ENCODE measurements around the gene AATK. TPM values are rescaled to one million over a fixed set of nuclear protein-coding genes. Genes with fewer than 3 reads are reported as not detected.
A peak's percentile ranks its signal among the peaks of the same experiment; 100 is the strongest.

AATK gene
- total RNA-seq, 1 experiment from 2014 or later: 7.5 TPM

DNA sequence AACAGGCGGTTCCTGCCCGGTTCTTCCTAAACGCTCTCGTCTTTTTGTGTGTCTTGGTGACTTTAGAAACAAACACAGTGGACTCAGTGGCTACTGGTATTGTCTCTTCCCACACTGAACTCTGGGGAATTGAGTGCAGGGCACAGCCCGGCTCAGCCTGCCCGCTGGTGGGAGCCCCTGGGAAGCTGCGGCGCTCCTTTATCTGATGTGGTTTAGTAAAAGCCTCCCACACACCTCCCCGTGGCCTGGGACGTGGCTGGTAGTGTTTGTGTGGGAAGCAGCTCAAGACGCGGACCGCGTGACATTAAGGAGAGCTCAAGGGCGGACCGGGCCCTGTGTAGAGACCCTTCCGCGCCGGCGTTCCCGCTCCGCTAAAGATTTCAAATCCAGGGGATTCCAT, 56.1 kb downstream of the AATK start:
- in situ Hi-C loops (cut with HindIII; ENCODE audit: low sequenced_read_pairs): no loop called here
- no peak for DNase-seq (ENCODE audit: low spot score)

GRCh38 chr17:81108220-81108619, 57.8 kb downstream of the AATK start:
- DNase-seq (ENCODE audit: low spot score): no peak
- in situ Hi-C loops (cut with HindIII; ENCODE audit: low sequenced_read_pairs): no loop called here

DNA sequence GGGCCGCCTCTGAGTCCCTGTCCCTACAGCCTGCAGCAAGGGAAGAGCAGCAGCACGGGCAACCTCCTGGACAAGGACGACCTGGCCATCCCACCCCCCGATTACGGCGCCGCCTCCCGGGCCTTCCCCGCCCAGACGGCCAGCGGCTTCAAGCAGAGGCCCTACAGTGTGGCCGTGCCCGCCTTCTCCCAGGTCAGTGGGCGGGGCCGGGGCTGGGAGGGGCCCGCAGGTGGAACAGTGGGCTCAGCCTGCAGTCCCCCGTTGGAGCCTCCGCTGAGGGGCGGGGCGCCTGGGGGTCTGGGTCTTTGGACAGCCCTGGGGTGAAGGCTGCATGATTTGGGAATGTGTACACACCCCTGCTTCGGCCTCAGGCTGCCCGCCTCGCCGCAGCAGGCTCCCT, 59.3 kb downstream of the AATK start:
- in situ Hi-C loops (cut with HindIII; ENCODE audit: low sequenced_read_pairs): no loop called here
- no peak for DNase-seq (ENCODE audit: low spot score)

DNA sequence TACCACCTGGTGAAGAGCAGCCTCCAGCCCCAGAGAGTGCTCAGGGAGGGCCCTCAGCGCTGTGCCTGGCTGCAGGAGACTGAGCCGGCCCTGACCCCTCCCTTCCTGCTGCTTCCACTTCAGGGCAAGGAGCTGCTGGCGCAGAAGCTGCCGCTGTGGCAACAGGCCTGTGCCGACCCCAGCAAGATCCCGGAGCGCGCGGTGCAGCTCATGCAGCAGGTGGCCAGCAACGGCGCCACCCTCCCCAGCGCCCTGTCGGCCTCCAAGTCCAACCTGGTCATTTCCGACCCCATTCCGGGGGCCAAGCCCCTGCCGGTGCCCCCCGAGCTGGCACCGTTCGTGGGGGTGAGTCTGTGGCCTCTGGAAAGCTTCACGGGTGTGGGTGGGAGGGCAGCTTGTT, 62.6 kb downstream of the AATK start:
- DNase-seq (ENCODE audit: low spot score): no peak
- in situ Hi-C loops (cut with HindIII; ENCODE audit: low sequenced_read_pairs): no loop called here

- in situ Hi-C loops (cut with HindIII; ENCODE audit: low sequenced_read_pairs): no loop called here
- no peak for DNase-seq (ENCODE audit: low spot score)
Observed at GRCh38 chr17:81102869-81103268, 63.2 kb downstream of the AATK start.

- DNase-seq (ENCODE audit: low spot score): no peak
- in situ Hi-C loops (cut with HindIII; ENCODE audit: low sequenced_read_pairs): no loop called here
Observed at GRCh38 chr17:81102352-81102751, 63.7 kb downstream of the AATK start.

DNA sequence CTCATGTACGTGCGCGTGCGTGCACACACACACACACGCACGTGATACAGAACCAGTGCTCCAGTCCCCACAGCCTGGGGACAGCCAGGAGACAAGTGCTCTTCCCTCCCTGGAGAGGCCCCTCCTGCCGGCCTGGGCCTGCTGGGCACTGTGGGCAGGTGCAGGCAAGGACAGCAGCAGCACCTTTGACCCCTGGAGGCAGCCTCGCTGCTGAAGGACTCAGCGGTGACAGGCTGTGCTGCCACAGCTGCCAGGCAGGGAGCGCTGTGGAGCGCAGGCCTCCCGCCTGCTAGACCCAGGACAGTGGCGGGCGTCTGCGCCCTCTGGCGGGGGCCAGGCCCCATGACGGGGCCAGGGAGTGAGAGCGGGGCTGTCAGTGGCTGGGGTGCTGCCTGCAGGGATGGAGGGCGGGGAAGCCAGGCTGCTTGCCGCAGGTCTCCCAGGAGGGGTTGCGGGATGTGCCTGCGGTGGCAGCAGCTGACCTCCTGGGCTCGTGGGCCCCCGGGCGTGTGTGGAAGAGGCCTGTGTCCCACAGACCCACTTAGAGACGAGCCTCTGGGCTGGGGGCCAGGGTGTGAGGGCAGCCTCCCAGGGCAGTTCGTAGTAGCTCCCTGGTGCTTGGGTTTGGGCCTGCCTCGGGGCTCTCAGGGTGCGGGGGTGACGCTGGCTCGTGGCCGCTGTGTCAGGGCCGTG, 64.3 kb downstream of the AATK start:
- in situ Hi-C loops (cut with HindIII; ENCODE audit: low sequenced_read_pairs): no loop called here
- peak; percentile 65 for DNase-seq (ENCODE audit: low spot score)

DNA sequence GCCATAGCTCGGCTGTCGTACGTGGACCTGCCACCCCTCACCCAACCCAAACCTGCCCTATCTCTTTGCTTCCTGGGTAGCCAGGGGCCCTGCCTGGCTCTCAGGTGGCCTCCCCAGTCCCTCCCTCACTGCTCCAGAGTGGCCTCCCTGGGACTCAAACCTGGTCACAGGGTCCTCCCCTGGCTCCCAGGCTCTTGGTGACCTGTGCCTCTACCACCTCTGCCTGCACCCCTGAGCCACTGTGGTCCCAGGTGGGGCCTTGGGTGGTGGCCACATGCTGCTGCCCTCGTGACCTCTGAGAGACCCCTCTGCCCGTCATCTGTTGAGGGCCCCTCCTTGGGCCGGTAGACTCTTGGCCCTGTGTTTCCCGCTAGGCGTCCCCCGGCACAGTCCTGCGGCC, 65.4 kb downstream of the AATK start:
- DNase-seq (ENCODE audit: low spot score): no peak
- in situ Hi-C loops (cut with HindIII; ENCODE audit: low sequenced_read_pairs): no loop called here

DNA sequence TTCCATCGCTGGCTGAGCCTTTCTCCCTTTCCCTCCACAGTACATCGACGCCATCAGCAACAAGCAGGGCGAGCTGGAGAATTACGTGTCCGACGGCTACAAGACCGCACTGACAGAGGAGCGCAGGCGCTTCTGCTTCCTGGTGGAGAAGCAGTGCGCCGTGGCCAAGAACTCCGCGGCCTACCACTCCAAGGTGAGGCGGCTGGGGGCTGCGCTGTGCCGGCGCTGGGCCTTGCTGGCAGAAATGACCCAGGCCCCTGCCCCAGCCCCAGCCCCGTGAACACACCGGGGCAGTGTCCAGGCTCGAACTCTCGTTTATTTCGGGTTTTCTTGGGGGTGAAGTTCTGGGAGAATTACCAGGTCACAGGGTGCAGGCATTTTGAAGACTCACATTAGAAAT, 66.1 kb downstream of the AATK start:
- no peak for DNase-seq (ENCODE audit: low spot score)
- in situ Hi-C loops (cut with HindIII; ENCODE audit: low sequenced_read_pairs): no loop called here

DNA sequence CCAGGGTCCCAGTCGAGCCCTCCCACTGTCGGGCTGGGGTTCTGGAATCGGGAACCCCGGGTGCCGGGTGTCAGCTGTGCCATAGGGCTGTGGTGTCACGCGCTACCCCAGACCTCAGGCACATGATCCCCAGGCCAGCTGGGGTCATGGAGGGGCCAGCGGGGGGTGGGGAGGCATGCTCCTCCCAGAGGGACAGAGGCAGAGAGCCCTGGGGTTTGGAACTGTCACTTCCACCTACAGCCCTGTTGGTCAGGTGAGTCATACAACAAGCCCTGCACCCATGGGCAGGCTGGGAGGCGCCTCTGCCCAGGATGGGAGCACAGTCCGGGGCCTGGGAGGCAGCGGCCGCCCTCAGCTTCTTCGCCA, 68.1 kb downstream of the AATK start:
- in situ Hi-C loops (cut with HindIII; ENCODE audit: low sequenced_read_pairs): no loop called here
- DNase-seq (ENCODE audit: low spot score): no peak

DNA sequence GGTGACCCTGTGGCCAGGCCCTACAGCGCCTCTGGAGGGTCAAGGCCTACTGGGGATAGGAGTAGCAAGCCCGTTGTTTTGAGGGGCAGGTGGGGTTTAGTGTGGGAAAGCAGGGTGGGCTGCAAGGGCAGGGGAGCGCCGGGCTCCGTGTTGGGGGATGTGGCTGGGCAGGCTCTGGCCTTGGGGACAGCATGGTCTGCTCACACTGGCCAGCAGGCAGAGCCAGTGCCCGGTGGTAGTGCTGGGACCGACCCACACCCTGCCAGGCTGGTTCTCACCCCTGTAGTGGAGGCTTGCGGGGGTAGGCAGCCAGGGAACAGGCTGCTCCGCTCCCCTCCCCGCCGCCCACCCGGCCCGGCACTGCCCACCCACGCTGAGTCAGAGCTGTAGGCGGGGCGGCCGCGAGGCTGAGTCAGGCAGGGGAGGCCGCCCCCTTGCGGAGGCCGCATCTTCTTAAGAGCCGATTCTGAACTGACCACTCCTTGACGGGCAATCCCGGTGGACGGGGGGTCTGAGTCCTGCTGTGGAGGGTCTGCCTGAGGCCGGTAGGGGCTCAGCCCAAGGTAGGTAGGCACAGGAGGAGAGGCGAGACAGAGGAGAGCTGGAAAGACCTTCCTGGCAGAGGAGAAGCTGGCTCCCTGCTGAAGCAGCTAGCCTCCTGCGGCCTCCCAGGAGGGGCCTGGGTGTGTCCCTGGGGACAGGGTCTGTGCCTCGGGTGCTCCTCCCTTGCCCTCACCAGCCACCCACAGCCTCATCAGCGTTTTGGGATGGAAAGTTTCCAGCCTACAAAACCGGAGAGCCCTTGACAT, 68.7 kb downstream of the AATK start:
- in situ Hi-C loops (cut with HindIII; ENCODE audit: low sequenced_read_pairs): no loop called here
- DNase-seq (ENCODE audit: low spot score): peak; percentile 52

DNA sequence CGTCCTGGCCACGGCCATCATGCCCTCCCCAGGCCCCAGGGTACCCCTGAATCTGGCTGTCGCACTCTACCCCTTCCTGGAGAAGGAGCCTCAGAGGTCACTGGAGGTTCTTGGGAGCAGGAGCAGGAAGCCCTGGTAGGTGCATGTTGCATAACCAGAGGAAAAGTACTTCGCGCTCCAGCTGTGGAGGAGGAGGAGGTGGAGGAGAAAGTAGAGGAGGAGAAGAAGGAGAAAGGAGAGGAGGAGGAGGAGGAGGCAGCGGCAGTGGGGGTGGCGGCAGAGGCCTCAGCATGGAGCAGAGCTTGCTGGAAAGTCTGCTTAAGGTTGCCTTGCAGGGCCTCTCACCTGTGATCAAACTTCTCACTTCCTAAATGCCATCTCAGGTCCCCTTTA, 69.3 kb downstream of the AATK start:
- DNase-seq (ENCODE audit: low spot score): no peak
- in situ Hi-C loops (cut with HindIII; ENCODE audit: low sequenced_read_pairs): no loop called here

GRCh38 chr17:81095383-81095762, 70.6 kb downstream of the AATK start:
- no peak for DNase-seq (ENCODE audit: low spot score)
- in situ Hi-C loops (cut with HindIII; ENCODE audit: low sequenced_read_pairs): no loop called here

DNA sequence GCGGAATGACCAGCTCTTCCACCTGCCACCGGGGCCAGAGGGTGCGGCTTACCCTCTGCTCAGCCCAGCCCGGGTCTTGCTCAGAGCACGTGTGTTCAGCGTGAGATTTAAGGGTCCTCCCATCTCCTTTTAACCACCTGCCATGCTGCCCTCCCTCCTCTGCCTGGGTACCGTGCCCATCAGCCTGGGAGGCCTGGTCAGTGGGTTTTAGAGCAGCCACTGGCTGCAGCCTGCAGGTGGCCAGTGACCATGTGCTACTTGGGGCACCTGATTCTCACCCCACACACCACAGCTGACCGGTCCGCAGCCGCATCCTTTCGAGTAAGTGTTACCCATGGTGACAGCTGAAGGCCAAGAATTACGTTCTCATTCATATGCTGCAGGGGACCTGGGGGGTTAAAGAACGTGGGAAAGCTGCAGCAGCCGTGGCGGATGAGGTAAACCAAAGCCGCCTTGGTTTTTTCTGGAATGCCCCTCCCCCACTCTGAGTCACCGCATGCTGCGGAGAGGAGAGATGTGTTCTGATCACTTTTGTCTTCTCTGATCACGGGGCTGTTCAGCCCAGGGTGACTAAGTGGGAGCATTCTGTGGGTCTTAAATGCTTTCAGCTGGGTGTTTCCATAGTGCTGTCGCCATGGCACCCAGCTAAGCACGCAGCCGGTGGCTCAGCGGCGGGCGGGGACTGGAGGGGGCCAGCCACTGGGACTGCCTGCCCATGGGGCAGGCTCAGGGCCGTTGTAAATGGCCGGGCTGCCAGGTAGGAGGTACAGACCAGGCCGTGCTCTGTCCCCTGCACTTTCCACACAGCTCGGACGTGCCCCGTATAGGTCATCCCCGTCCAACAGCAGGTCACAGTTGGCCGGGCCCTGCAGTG, 71.3 kb downstream of the AATK start:
- DNase-seq (ENCODE audit: low spot score): no peak
- in situ Hi-C loops (cut with HindIII; ENCODE audit: low sequenced_read_pairs): no loop called here

DNA sequence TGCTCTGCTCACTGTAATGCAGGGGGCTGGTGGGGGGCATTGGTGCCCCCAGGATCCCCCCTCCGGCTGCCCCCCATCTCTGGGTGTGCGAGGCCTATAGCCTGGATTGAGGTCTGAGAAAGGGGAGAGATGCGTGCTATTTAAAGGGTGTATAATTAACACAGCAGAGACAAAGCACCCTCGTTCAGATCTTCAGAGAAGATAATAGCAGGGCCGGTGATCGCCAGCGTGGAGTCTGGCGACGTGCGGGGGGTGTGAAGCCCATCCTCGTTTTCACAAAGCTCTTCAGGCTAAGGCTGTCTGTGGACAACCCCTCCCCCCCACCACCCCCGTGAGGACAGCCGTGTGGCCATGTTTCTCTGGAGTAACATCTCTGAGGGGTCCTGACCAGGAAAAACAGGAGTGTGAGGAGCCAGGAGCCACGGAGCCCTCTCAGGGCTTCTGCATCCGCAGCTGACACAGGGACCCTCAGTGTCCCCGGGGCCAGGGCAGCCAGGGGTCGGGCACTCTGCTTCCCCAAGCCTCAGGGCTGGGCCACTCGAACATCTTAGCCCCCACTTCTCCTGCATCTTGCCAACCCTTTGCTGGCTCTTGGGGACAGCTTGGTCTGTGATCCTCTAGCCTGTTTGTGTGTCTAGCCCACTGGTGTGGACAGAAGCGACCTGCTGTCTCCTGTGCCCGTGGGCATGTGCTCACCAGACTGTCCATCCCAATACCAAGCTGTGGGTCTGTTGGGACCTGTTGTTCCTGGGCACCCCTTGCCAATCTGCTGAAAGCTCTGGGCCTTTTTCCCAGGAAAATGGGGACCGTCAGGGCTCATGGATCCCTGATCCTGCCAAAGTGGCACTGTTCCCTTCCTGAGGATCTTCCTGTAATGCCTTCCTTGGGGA, 72.2 kb downstream of the AATK start:
- in situ Hi-C loops (cut with HindIII; ENCODE audit: low sequenced_read_pairs): no loop called here
- peak; percentile 89 for DNase-seq (ENCODE audit: low spot score)

GRCh38 chr17:81092518-81093095, 73.4 kb downstream of the AATK start:
- DNase-seq (ENCODE audit: low spot score): no peak
- in situ Hi-C loops (cut with HindIII; ENCODE audit: low sequenced_read_pairs): no loop called here

GRCh38 chr17:81091774-81092517, 74.1 kb downstream of the AATK start:
- in situ Hi-C loops (cut with HindIII; ENCODE audit: low sequenced_read_pairs): no loop called here
- no peak for DNase-seq (ENCODE audit: low spot score)

DNA sequence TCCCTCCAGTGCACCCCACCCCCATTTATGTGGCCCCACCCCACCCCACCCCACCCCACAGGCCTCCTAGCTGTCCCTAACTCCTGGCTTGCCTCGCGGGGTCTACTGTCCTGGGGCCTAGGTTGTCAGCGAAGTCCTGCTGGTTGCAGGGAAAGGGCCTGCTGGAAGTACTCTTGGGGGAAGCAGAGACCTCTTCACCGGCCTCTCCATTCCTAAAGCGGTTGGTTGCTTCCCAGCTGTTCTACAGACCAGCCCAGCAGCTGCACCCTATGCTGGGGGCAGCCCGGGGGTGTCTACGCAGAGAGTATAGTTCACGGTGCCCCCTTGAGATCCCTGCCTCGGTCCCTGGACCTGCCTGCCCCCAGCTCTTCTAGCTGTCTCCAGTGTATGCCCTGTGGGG, 74.9 kb downstream of the AATK start:
- in situ Hi-C loops (cut with HindIII; ENCODE audit: low sequenced_read_pairs): no loop called here
- no peak for DNase-seq (ENCODE audit: low spot score)

All from G401 (cell line).